ENCODE data around the gene ST6GAL1.
"Not testable (repeated sequence)": the region's sequence is repeated elsewhere in the genome, so short reads cannot be mapped to it uniquely, and the experiment has no call there.

ST6GAL1 gene

DNA sequence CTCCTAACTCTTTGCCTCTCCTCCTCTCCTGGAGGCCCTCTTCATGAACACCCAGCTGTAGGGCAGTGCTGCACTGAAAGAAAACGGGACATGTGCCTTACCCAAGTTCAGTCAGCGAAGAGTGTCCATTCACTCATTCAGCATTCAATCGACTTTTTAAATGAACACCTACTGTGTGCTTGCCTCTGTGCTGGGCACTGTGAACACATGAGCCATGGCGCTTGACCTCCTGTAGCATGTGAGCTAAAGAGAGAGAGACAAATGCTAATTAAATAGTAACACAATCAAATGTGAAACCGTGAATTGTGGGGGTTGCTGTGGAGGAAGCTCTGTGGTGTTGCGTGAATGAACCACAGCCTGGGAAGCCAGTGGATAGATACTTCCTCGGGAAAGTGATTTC, 43.4 kb downstream of the ST6GAL1 start:
- no peak for DNase-seq

DNA sequence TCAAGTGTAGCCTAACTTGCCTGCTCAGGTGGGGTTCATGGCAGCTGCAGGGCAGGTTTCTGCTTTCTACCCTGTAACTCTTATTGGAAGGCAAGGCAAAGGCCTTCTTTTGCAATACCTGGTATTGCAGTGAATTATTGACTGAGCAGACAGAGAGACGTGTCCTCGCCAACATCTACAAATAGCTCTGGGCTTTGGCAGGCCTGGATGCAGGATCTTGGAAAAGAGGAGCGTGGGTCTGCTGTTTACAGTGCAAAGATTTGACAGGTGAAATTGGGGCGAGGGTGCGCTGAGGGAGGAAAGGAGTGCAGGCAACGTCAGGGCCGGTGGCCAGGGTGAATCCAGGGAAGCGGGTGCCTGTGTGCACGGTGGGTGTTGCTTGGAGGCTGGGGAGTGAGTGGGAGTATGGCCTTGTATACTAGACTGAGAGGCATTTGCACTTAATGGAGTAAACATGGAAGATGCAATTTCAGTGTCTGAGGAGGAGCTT, 44.5 kb downstream of the ST6GAL1 start:
- DNase-seq, result no peak

DNA sequence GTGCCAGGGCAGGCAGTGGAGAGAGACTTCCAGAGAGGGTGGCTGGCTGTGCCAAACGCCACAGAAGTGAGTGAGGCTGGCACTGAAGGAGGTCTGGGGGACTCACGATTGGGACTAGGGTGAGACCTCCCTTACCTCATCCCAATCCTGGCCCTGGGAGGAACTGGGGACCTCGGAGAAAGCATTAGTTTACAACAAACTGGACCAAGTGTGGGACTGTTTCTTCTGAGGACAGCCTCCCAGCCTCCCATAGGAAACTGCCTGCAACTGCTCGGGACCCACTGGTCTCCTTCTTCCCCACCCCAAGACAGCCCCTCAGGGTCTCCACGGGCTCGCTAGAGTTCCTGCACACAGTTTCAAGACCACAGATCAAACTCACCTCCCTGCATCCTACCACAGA, 45.4 kb downstream of the ST6GAL1 start:
- no peak for DNase-seq

- no peak for DNase-seq
These were observed 46.8 kb downstream of the ST6GAL1 start for GRCh38 chr3:186976837-186977750.

GRCh38 chr3:186978712-186979111, 48.4 kb downstream of the ST6GAL1 start:
- DNase-seq, result no peak

DNA sequence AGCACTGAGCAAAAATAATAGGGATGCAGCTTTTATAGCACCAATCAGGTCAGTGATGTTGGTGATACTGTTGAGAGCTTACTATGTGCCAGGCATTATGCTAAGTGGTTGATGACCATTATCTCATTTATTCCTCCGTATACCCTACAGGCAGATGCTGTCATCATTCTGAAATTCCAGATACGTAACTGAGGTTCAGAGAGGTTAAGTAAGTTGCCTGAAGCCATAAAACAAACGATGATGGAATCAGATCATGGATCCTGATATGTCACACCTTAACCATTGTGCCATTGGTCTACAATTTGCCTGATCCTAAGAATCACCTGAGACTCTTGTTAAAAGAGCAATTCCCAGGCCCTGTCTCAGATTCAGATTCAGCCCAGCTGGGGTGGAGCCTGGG, 49.5 kb downstream of the ST6GAL1 start:
- no peak for DNase-seq

DNA sequence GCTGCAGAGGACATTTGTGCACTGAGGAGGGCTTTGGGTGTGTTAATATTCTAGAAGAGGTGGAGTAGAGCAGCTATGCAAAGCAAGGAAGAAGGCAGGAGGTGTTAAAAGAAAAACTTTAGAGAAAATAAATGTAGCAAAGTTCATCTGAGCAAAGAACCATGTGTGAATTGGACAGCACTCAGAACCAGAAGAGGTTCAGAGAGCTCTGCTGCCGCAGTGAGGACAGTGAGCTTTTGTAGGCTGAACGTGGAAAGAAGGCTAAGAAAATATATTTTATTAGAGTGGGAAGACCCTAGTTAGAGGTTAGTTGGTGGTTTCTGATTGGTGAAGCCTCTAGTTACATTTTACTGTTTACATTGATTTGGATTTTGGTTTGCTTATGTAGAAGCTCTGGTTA, 50.7 kb downstream of the ST6GAL1 start:
- no peak for DNase-seq

DNA sequence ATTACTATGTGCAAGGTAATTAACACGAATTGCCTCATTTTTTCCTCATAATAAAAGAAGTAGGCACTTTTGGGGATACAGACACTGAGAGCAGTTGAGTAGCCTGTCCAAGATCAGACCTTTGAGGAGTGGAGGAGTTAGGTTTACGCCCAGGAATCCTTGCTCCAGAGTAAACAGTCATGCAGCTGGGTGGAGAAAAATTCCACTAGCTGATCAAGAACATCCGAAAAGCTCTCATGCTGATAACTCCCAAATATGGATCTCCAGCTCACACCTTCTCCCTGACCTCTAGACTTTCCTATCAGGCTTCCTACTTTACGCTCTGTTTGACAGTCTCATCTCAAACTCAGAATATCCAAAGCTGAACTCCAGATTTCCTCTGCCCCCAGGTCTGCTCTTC, 53.3 kb downstream of the ST6GAL1 start:
- DNase-seq, result no peak

- no peak for DNase-seq
These were observed 53.7 kb downstream of the ST6GAL1 start for GRCh38 chr3:186984064-186984463.

- no peak for DNase-seq
These were observed 55.5 kb downstream of the ST6GAL1 start for GRCh38 chr3:186985661-186986364.

- no peak for DNase-seq
These were observed 56.1 kb downstream of the ST6GAL1 start for GRCh38 chr3:186986406-186986805.

DNA sequence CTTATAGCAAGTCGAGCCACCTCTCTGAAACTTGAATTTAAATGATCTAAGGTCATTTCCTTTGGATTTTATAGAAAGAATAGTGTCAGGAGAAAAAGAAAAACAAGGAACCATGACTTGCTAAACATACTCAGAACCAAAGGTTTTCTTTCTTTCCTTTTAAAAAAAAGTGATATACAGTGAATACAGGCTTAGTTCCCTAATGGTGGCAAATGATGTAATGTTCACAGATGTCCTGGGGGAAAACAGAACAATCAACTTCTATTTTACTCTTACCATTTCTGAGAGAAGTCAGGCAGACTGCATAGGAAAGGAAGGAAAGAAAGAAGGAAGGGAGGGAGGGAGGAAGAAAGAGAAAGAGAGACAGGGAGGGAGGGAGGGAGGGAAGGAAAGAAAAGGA, 56.5 kb downstream of the ST6GAL1 start:
- no peak for DNase-seq

DNA sequence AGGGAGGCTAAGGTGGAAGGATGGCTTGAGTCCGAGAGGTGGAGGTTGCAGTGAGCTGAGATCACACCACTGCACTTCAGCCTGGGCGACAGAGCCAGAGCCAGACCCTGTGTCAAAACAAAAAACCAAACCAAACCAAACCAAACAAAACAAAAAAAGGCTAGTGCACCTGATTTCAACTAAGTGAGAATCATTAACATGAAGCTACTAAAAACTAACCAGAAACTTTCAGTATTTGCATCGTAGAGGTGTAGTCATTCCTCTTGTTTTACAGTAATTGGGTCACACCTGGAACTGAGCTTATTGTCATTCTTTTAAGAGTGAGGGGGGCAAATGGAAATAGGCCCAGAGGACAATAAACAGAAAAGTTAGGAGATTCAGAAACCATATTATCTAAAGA, 58.5 kb downstream of the ST6GAL1 start:
- DNase-seq, result no peak

DNA sequence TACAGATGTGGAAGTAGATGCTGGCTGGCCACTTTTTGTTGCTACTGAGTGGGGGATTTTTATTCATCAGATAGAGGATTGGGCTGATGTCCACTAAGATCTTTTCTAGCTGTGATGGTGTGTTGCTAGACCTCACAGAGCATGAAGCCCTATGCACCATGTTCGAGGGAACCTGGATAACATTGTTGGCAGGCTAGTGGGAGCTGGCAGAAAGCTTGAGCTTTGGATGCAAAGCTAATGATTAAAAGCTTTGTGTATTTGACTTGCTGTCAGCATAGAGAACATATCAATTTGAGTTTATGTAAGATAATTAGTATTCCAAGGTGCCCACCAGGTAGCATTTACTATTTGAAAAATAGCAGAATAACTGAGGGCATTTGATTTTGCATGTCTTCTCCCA, 59.1 kb downstream of the ST6GAL1 start:
- DNase-seq, result no peak

GRCh38 chr3:186990277-186990676, 60.0 kb downstream of the ST6GAL1 start:
- no peak for DNase-seq

- no peak for DNase-seq
These were observed 60.6 kb downstream of the ST6GAL1 start for GRCh38 chr3:186990878-186991308.

DNA sequence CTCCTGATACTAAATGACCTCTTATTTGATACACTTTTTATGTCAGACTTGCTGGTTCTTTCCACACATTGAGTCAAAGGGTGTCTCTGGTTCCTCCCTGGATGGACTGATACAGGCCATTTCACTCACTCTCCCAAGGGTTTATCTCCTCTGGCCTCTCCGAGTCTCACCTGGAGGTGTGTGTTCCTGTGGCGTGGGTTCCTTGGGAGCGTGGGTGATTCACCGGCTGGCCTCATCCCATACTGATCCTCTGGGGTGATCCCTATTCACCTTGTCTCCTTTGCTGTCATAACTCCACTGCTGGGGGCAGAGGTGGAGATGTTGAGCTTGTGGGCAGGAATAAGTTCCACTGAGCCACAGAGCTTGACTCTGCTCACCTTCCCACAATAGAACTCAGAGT, 61.1 kb downstream of the ST6GAL1 start:
- no peak for DNase-seq

DNA sequence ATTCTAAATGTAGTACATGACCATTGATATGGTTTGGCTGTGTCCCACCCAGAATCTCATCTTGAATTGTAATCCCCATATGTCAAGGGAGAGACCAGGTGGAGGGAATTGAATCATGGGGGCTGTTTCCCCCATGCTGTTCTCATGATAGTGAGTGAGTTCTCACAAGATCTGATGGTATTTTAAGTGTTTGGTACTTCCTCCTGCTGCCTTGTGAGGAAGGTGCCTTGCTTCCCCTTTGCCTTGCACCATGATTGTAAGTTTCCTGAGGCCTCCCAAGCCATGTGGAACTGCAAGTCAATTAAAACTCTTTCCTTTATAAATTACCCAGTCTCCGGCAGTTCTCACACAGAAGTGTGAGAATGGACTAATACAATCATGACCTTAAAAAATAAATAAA, 61.8 kb downstream of the ST6GAL1 start:
- not testable (repeated sequence) for DNase-seq

GRCh38 chr3:186993210-186993782, 63.0 kb downstream of the ST6GAL1 start:
- DNase-seq, result no peak

DNA sequence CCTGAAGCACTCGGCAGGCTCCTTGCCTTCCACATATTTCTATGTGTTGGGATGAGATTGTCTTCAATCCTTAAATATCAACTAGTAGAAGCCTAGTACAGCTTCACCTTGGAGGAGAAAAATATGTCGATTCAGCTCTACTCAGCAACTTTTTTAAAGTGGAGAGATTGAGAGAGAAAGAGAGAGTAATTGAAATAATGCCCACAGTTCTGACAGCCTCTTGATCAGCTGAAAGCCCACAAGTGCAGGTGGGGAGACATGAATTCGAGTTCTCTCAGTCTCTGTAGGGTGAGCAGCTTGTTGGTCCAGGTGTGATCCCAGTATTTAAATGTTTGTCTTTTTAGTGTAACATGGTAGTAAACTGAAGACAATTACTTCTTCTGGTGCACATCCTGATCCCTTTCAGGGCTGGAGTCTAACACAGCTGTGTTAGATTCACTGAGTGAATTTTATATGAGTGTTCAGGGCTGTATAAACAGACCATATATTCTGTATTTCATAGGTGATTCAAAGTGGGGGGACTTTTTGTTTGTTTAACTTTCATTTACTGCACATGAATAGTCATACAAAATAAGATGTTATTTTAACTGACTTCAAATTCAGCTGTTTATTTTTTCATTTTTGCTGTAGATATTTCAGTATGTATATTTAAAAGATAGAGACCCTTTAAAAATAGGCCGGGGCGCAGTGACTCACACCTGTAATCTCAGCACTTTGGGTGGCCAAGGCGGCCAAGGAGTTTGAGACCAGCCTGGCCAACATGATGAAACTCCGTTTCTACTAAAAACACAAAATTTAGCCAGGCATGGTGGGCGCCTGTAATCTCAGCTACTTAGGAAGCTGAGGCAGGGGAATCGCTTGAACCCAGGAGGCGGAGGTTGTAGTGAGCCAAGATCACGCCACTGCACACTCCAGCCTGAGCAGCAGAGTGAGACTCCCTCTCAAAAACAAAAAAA, 64.0 kb downstream of the ST6GAL1 start:
- DNase-seq, result no peak

DNA sequence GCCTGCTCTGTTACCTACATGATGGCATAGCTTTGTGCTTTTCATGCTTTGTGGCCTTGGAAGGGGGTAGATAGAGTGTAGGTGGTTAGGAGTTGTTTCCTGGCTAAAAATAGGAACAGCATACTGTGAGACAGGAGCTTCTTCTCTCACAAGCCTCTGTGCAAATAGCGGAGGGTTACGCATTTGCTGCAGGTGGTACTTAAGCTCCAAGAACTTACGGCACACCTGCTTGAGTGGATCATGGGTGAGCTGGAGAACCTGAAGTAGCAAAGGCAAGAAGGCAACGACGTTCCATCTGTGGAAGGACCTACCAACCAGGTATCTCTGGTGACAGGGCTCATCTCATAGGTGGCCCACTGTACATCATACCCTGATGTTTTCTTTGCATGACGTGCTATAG, 66.0 kb downstream of the ST6GAL1 start:
- DNase-seq, result no peak

- no peak for DNase-seq
These were observed 66.7 kb downstream of the ST6GAL1 start for GRCh38 chr3:186997061-186997460.

Data from stimulated activated CD4-positive, alpha-beta T cell treated with anti-CD3 and anti-CD28 coated beads, Interleukin-4, amount 100 ng/mL, for 4 hours (primary cell).